ENCODE measurements around the gene PTPRN.

The PTPRN gene

DNA sequence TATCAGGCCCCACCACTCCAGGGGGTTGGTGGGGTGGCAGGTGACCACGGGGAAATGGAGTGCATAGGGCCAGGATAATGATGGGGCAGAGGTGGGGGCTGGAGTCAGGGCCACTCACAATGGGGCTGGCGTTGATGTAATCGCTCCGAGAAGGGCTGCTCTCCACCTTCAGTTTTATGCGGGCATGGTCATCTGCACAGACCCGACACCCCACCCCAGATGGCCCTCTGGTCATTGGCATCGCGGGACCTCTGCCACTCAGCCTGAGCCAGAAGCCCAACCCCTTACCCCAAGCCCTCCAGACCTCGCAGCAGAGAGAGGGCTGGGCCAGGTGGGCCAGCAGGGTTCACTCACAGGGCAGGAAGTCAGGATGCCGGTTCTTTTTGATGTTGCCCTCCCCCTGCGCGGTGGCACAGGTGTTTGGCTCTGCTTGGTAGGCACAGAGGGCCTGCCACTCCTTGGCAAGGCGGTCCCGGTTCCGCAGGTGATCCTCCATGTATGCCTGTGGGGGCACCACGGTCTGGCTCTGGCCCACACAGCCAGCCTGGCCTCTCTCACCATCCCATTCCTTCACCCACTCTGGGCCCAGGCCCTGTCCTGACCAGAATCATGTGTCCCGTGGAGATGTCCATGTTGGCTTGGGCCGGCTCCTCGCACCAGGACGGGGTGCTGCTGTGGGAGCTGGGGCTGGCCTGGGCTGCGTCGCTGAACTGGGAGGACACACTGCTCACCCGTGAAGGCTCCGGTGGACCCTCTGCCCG lies 12.4 kb downstream of the PTPRN start:
- no peak for TF ChIP-seq CTCF (IDR thresholded peaks at IDR 0.05; ENCODE audit: low read depth, low read length)
- no peak overlapping the region for H3K4me3 ChIP-seq (ENCODE audit: low read depth, low read length)

- H3K4me3 ChIP-seq (ENCODE audit: low read depth, low read length) = no peak overlapping the region
- TF ChIP-seq CTCF (IDR thresholded peaks at IDR 0.05; ENCODE audit: low read depth, low read length) = no peak
Measured at GRCh38 chr2:219296142-219296541, 13.1 kb downstream of the PTPRN start.

DNA sequence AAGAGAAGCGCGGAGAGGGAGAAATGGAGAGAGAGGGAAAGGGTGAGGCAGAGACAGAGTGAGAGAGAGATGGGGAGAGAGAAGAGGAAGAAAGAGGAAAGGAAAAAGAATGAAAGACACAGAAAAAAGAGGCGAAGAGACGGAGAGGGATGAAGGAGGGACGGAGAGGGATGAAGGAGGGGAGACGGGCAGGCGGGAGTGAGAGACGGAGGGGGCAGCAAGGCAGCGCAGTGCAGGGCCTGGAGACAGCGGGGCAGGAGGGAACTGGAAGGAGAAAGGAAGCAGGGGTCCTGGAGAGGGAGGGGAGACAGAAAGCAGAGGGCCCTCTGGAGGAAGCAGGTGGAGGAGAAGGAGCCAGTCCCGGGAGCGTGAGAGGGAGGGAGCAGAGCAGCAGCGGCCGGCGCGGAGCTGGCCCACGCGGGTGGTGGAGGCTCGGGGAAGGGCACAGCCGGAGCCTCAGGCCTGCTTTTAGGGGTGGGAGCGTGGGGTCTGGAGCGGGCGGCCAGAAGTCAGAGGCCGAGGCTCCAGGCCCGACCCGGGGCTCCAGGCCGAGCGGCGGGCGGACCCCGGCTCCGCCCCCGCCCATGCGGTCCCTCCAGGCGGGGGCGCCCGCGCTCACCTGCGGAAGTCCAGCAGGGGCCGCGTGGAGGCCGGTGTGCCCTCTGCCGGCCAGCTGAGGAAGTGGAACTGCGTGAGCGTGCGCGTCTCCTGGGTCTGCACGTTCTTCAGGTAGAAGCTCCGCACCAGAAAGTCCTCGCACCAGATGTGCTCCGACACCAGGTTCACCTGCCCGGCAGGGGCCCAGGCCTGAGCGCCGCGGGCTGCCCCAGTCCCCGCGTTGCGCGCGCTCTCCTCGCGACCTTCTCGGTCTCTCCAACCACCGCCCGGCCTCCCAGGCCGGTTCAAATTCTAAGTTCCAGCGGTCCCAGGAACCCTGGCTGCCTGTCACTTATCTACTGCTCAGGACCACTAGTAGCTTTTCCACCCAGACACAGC lies 14.5 kb downstream of the PTPRN start:
- peak; percentile 88 for TF ChIP-seq CTCF (IDR thresholded peaks at IDR 0.05; ENCODE audit: low read depth, low read length)
- H3K4me3 ChIP-seq (ENCODE audit: low read depth, low read length) = peak overlapping the region; percentile 51

DNA sequence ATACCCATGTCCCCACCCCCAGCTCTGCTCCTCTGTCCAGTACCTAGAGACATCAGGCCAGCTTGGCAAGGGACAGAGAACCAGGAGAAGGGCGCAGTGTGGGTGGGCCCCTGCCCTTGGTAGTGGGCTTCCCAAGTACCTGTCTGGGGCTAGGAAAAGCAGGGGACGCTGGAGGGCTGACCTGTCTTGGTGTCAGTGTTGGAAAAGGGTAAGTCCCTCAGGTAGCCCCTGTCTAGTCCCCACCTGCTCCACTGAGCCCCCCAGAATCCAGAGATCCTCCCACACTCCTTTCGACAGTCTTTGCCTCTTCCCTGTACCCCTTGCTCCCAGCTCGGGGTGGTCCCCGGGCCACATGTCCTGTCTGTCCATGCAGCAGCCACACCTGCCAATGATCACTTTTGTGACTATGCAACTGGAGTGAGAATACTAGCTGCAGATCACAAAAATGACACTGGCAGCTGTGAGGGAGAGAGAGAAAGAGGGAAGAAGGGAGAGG lies 15.4 kb downstream of the PTPRN start:
- no peak overlapping the region for H3K4me3 ChIP-seq (ENCODE audit: low read depth, low read length)
- TF ChIP-seq CTCF (IDR thresholded peaks at IDR 0.05; ENCODE audit: low read depth, low read length) = no peak

DNA sequence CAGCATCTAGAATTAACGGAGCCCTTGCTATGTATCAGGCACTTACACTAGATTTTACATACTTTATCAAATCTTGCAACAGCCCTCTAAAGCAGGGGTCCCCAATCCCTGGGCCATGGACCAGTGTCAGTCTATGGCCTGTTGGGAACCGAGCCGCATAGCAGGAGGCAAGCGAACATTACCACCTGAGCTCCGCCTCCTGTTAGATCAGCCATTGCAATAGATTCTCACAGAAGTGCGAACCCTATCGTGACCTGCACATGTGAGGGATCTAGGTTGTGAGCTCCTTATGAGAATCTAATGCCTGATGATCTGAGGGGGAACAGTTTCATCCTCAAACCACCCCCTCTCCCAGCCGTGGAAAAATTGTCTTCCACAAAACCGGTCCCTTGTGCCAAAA lies 16.6 kb downstream of the PTPRN start:
- H3K4me3 ChIP-seq (ENCODE audit: low read depth, low read length) = no peak overlapping the region
- no peak for TF ChIP-seq CTCF (IDR thresholded peaks at IDR 0.05; ENCODE audit: low read depth, low read length)

- TF ChIP-seq CTCF (IDR thresholded peaks at IDR 0.05; ENCODE audit: low read depth, low read length) = no peak
- H3K4me3 ChIP-seq (ENCODE audit: low read depth, low read length) = no peak overlapping the region
Measured at GRCh38 chr2:219291910-219292490, 17.2 kb downstream of the PTPRN start.

All from WI38 (cell line).